Measurements from ENCODE around the gene TGFBR2.

TGFBR2 gene

DNA sequence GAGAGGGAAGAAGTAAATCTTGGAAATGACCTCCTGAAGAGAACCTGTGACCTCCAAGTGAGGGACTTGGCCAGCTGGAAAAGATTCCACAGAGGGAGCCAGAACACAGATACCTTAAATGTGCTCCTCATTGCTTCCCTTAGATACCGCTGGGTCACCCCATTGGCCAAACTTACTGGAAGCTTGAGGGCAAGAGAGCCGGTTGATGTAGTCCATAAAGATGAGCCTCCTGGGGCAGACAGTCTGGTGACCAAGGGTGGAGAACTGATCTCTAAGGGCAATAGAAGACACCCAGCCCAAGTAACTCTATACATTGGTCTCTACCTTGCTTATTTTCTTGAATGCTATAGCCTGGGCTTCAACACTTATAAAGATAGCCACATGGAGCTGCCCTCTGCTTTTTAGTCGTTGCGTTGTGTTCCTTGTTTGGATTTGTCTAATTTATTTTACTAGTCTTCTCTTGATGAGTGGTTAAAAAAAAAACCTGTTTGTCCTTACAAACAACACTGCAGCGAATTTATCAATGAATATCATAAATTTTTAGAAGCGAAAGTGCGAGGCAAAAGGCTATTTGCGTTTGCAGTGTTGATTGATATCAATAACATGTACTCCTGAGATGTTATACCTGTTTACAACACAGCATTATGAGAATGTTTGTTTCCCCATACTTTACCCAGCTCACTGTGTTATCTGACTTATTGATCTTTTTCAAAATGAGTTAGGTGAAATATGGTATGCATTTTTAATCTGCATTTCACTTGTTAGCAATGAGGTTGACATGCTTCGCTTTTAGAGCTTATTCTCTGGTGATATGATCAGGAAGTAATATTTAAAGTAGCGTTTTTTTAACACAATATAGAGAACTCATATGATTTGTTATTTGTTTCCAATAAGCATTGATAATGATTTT is 31.2 kb downstream of the TGFBR2 start:
- Histone ChIP-seq H3K36me3 (ENCODE audit: control insufficient read depth, insufficient read depth, low read length) (no peaks in the 10 kb centered on the region), H3K27me3 (replicated peaks; ENCODE audit: control insufficient read depth, insufficient read depth, low read length) (no peaks in the 10 kb centered on the region), H3K4me3 (replicated peaks; ENCODE audit: low read depth, low read length) (no peak overlapping the region)
- no peak for DNase-seq (ENCODE audit: extremely low read depth, insufficient read length)
- TF ChIP-seq, protein P1, sequence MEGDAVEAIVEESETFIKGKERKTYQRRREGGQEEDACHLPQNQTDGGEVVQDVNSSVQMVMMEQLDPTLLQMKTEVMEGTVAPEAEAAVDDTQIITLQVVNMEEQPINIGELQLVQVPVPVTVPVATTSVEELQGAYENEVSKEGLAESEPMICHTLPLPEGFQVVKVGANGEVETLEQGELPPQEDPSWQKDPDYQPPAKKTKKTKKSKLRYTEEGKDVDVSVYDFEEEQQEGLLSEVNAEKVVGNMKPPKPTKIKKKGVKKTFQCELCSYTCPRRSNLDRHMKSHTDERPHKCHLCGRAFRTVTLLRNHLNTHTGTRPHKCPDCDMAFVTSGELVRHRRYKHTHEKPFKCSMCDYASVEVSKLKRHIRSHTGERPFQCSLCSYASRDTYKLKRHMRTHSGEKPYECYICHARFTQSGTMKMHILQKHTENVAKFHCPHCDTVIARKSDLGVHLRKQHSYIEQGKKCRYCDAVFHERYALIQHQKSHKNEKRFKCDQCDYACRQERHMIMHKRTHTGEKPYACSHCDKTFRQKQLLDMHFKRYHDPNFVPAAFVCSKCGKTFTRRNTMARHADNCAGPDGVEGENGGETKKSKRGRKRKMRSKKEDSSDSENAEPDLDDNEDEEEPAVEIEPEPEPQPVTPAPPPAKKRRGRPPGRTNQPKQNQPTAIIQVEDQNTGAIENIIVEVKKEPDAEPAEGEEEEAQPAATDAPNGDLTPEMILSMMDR (IDR thresholded peaks at IDR 0.05; ENCODE audit: insufficient read depth, low read length, poor library complexity, severe bottlenecking): no peak

DNA sequence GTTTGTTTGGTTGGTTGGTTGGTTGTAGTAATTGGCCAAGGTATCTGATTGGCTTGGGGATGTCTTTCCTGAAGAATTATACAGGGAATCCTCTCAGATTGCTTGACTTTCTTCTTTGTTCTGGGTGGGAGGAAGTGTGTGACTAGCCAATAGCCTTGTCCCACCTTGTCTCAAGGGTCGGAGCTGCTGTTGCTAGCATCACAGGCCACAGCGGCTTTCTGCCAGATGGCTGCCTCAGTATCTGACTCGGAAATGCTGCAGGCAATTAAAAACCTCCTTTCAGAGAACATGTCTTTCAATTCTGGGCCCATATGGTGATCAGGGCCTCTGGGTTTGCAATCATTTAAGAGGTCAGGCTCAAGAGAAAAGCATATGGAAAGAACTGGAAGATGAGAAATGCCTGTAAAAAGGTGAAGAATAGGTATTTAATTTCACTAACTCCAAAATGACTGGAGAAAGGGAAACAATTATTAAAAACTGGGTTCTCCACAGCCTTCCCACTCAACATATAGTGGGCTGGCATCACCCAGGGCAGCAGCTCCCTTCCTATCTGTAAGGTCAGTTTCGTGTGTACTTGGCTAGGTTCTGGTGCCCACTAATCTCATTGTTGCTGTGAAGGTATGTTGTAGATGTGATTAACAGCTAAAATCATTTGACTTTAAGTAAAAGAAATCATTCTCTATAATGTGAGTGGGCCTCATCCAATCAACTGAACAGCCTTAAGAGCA is 32.4 kb downstream of the TGFBR2 start:
- no peak for DNase-seq (ENCODE audit: extremely low read depth, insufficient read length)
- H3K27me3 ChIP-seq (replicated peaks; ENCODE audit: control insufficient read depth, insufficient read depth, low read length): no peaks in the 10 kb centered on the region
- H3K36me3 ChIP-seq (ENCODE audit: control insufficient read depth, insufficient read depth, low read length): no peaks in the 10 kb centered on the region
- TF ChIP-seq, protein P1 (IDR thresholded peaks at IDR 0.05; ENCODE audit: insufficient read depth, low read length, poor library complexity, severe bottlenecking): no peak
- H3K4me3 ChIP-seq (replicated peaks; ENCODE audit: low read depth, low read length): no peak overlapping the region

DNA sequence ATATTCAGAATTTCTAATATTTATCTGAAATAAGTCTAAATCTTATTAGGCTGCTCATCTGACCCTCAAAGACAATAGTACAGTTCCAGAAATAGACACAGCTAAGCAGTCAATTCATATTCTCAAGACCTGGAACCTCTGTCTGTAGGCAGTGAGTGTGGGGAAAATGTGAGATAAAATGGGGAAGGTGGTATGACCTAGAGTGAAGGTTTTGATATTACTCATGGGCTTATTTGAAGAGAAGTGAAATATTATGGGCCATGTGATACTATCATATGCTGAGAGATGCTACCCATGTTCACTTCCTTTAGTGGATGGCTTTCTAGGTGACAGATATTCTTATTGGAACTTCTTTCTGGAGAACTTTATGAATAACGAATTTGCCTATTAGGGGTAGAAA is 33.5 kb downstream of the TGFBR2 start:
- DNase-seq (ENCODE audit: extremely low read depth, insufficient read length): peak; percentile 55
- no peaks in the 10 kb centered on the region for H3K27me3 ChIP-seq (replicated peaks; ENCODE audit: control insufficient read depth, insufficient read depth, low read length)
- H3K36me3 ChIP-seq (ENCODE audit: control insufficient read depth, insufficient read depth, low read length): no peaks in the 10 kb centered on the region
- no peak overlapping the region for H3K4me3 ChIP-seq (replicated peaks; ENCODE audit: low read depth, low read length)
- TF ChIP-seq, protein P1 (IDR thresholded peaks at IDR 0.05; ENCODE audit: insufficient read depth, low read length, poor library complexity, severe bottlenecking): no peak

- no peak for DNase-seq (ENCODE audit: extremely low read depth, insufficient read length)
- H3K36me3 ChIP-seq (ENCODE audit: control insufficient read depth, insufficient read depth, low read length): no peaks in the 10 kb centered on the region
- H3K27me3 ChIP-seq (replicated peaks; ENCODE audit: control insufficient read depth, insufficient read depth, low read length): no peaks in the 10 kb centered on the region
- TF ChIP-seq, protein P1 (IDR thresholded peaks at IDR 0.05; ENCODE audit: insufficient read depth, low read length, poor library complexity, severe bottlenecking): no peak
- no peak overlapping the region for H3K4me3 ChIP-seq (replicated peaks; ENCODE audit: low read depth, low read length)
These were observed 34.5 kb downstream of the TGFBR2 start for GRCh38 chr3:30640851-30641250.

- Histone ChIP-seq H3K36me3 (ENCODE audit: control insufficient read depth, insufficient read depth, low read length) (no peaks in the 10 kb centered on the region), H3K27me3 (replicated peaks; ENCODE audit: control insufficient read depth, insufficient read depth, low read length) (no peaks in the 10 kb centered on the region), H3K4me3 (replicated peaks; ENCODE audit: low read depth, low read length) (no peak overlapping the region)
- no peak for DNase-seq (ENCODE audit: extremely low read depth, insufficient read length)
- TF ChIP-seq, protein P1 (IDR thresholded peaks at IDR 0.05; ENCODE audit: insufficient read depth, low read length, poor library complexity, severe bottlenecking): no peak
These were observed 35.2 kb downstream of the TGFBR2 start for GRCh38 chr3:30641416-30642251.
